Neural cell (in vitro differentiated cells): ENCODE results near the gene CDH4. TPM values are rescaled to one million over a fixed set of nuclear protein-coding genes. Genes with fewer than 3 reads are reported as not detected.

Source experiments
- H2AFZ ChIP-seq: fragments of 200-600, 300-800 bp; sonication (generic), shearing (Covaris generic); 2 replicates; pipeline ENCODE4 v1.6.0; 2014; ENCODE audit warnings: low read depth, mild to moderate bottlenecking, antibody characterized with exemption, low read length, moderate library complexity
- H3F3A ChIP-seq: fragments of 200-600 bp; shearing (Covaris generic); 2 replicates; pipeline ENCODE4 v1.6.1; 2016; ENCODE audit warnings: mild to moderate bottlenecking, moderate library complexity, mixed read lengths, antibody characterized with exemption, low read length; ENCODE audit not compliant: insufficient read depth, poor library complexity, severe bottlenecking
- H3K27ac ChIP-seq: fragments of 200-600, 300-800 bp; sonication (generic), shearing (Covaris generic); 2 replicates; pipeline ENCODE4 v1.5.1; 2014; ENCODE audit warnings: mild to moderate bottlenecking, low read length, moderate library complexity
- H3K27me3 ChIP-seq: fragments of 300-800, 200-600 bp; sonication (generic), shearing (Covaris generic); 2 replicates; pipeline ENCODE4 v1.6.0; 2014; ENCODE audit warnings: mild to moderate bottlenecking, low read depth, low read length, moderate library complexity; ENCODE audit not compliant: insufficient read depth
- H3K36me3 ChIP-seq: fragments of 300-800, 200-600 bp; sonication (generic), shearing (Covaris generic); 2 replicates; pipeline ENCODE4 v1.5.1; 2014; ENCODE audit warnings: mild to moderate bottlenecking, antibody characterized with exemption, low read length, moderate library complexity; ENCODE audit not compliant: insufficient read depth
- H3K4me2 ChIP-seq: fragments of 300-800, 200-600 bp; sonication (generic), shearing (Covaris generic); 2 replicates; pipeline ENCODE4 v1.6.0; 2014; ENCODE audit warnings: mild to moderate bottlenecking, low read length
- H3K4me3 ChIP-seq: fragments of 300-800, 200-600 bp; sonication (generic), shearing (Covaris generic); 2 replicates; pipeline ENCODE4 v1.5.1; 2014; ENCODE audit warnings: mild to moderate bottlenecking, low read length, moderate library complexity
- H3K79me2 ChIP-seq: fragments of 200-600 bp; shearing (Covaris generic); replicated peaks from 2 replicates; pipeline ENCODE4 v1.6.0; 2014; ENCODE audit warnings: mild to moderate bottlenecking, low read length, moderate library complexity; ENCODE audit not compliant: insufficient read depth
- H3K9ac ChIP-seq: fragments of 300-800, 200-600 bp; sonication (generic), shearing (Covaris generic); 2 replicates; pipeline ENCODE4 v1.6.1; 2016; ENCODE audit warnings: mild to moderate bottlenecking, low read length, mixed read lengths
- H3K9me2 ChIP-seq: fragments of 200-600 bp; shearing (Covaris generic); 2 replicates; pipeline ENCODE4 v1.6.1; 2016; ENCODE audit warnings: mild to moderate bottlenecking, low read length, mixed read lengths; ENCODE audit not compliant: insufficient read depth
- H3K9me3 ChIP-seq: fragments of 200-600, 300-800 bp; sonication (generic), shearing (Covaris generic); 2 replicates; pipeline ENCODE4 v1.6.1; 2016; ENCODE audit warnings: mild to moderate bottlenecking, mixed run types, low read length, moderate library complexity, mixed read lengths
- H4K20me1 ChIP-seq: fragments of 200-600 bp; shearing (Covaris generic); 2 replicates; pipeline ENCODE4 v1.6.1; 2016; ENCODE audit warnings: mild to moderate bottlenecking, mixed run types; ENCODE audit not compliant: insufficient read depth
- CTCF ChIP-seq: fragments of 450-650 bp; IDR thresholded peaks from 2 replicates; pipeline ENCODE4 v1.5.1; 2014; ENCODE audit warnings: antibody characterized with exemption, mild to moderate bottlenecking, moderate library complexity; ENCODE audit not compliant: poor library complexity, severe bottlenecking
- EP300 ChIP-seq: fragments of 450-650 bp; conservative IDR thresholded peaks from 2 replicates; pipeline ENCODE4 v1.6.1; 2014; ENCODE audit warnings: antibody characterized with exemption, mild to moderate bottlenecking, moderate library complexity; ENCODE audit not compliant: poor library complexity, severe bottlenecking
- EZH2 ChIP-seq: fragments of 200-600, 300-800 bp; shearing (Covaris generic), sonication (generic); IDR thresholded peaks from 2 replicates; pipeline ENCODE4 v1.6.1; 2014; ENCODE audit warnings: antibody characterized with exemption, low read length, borderline replicate concordance, mild to moderate bottlenecking; ENCODE audit not compliant: insufficient read depth, poor library complexity, severe bottlenecking
- MXI1 ChIP-seq: fragments of 450-650 bp; conservative IDR thresholded peaks from 2 replicates; pipeline ENCODE4 v1.6.1; 2014; ENCODE audit warnings: antibody characterized with exemption, mild to moderate bottlenecking; ENCODE audit not compliant: poor library complexity, severe bottlenecking
- POLR2AphosphoS5 ChIP-seq: IDR thresholded peaks from 2 replicates; pipeline ENCODE4 v1.6.1; 2012
- RAD21 ChIP-seq: fragments of 450-650 bp; conservative IDR thresholded peaks from 2 replicates; pipeline ENCODE4 v1.6.1; 2014; ENCODE audit warnings: antibody characterized with exemption, mild to moderate bottlenecking, moderate library complexity
- REST ChIP-seq: IDR thresholded peaks from 2 replicates; pipeline ENCODE4 v1.6.1; 2012; ENCODE audit warnings: borderline replicate concordance
- SMC3 ChIP-seq: fragments of 450-650 bp; conservative IDR thresholded peaks from 2 replicates; pipeline ENCODE4 v1.6.1; 2014; ENCODE audit warnings: antibody characterized with exemption, mild to moderate bottlenecking, moderate library complexity; ENCODE audit not compliant: poor library complexity
- TAF1 ChIP-seq: IDR thresholded peaks from 2 replicates; pipeline ENCODE4 v1.6.1; 2012; ENCODE audit warnings: low read depth
- polyA plus RNA-seq: library from polyadenylated mRNA; depleted of rRNA; stranded (reverse); fragments of >200 nt; gene quantifications from 2 replicates; pipeline ENCODE4 v1.2.3, GENCODE V29; 2014

CDH4 gene
- polyA plus RNA-seq, 1 donor from 2014 or later = 24.6 TPM

- Histone ChIP-seq H2AFZ (no peak overlapping the region), H3K79me2 (no peaks in the 10 kb centered on the region), H3K27me3 (no peaks in the 10 kb centered on the region), H3K9ac (no peak overlapping the region), H3K4me3 (no peak overlapping the region), H3K9me3 (peaks cover 13% of the 10 kb centered on the region), H3K36me3 (no peaks in the 10 kb centered on the region), H3K9me2 (no peaks in the 10 kb centered on the region), H3K4me2 (no peak overlapping the region), H3F3A (no peaks in the 10 kb centered on the region), H4K20me1 (no peaks in the 10 kb centered on the region), H3K27ac (no peak overlapping the region)
- no peak for TF ChIP-seq REST
- TF ChIP-seq EZH2 = no peak
- TF ChIP-seq SMC3 = no peak
- TF ChIP-seq TAF1 = no peak
- no peak for TF ChIP-seq POLR2AphosphoS5
- no peak for TF ChIP-seq CTCF
- TF ChIP-seq MXI1 = no peak
- TF ChIP-seq RAD21 = no peak
- no peak for TF ChIP-seq EP300
Measured at GRCh38 chr20:61292821-61293612, 41.0 kb downstream of the CDH4 start.

- H3K4me2 ChIP-seq = no peak overlapping the region
- H3K9ac ChIP-seq = no peak overlapping the region
- no peaks in the 10 kb centered on the region for H3K36me3 ChIP-seq
- H3K27ac ChIP-seq = no peak overlapping the region
- H3K4me3 ChIP-seq = no peak overlapping the region
- no peak overlapping the region for H2AFZ ChIP-seq
- H3K9me3 ChIP-seq = peaks cover 13% of the 10 kb centered on the region
- H3K27me3 ChIP-seq = no peaks in the 10 kb centered on the region
- no peaks in the 10 kb centered on the region for H4K20me1 ChIP-seq
- H3F3A ChIP-seq = no peaks in the 10 kb centered on the region
- no peaks in the 10 kb centered on the region for H3K79me2 ChIP-seq
- TF ChIP-seq EP300 (no peak), POLR2AphosphoS5 (no peak), RAD21 (no peak), MXI1 (no peak), SMC3 (no peak), CTCF (no peak), REST (no peak), TAF1 (no peak), EZH2 (no peak)
- H3K9me2 ChIP-seq = no peaks in the 10 kb centered on the region
Measured at GRCh38 chr20:61293951-61294350, 41.9 kb downstream of the CDH4 start.
